PC-9 (cell line): ENCODE measurements around the gene MRPL54. TPM values are rescaled to one million over a fixed set of nuclear protein-coding genes. Genes with fewer than 3 reads are reported as not detected.

ENCODE experiments used
- BruUV-seq: library from RNA; stranded (reverse); fragments of 400-500 nt; replicated peaks from 2 replicates; lab custom pipeline; 2021; lab: Mats Ljungman, UMichigan
- CTCF ChIA-PET: fragments of 300-600 bp; sonication (Branson Sonifier 250); formaldehyde crosslinking; loops from one replicate; lab custom pipeline; 2022; ENCODE audit warnings: antibody characterized with exemption; lab: Charles Lee
- POLR2A ChIA-PET: fragments of 300-600 bp; sonication (Branson Sonifier 250); formaldehyde crosslinking; loops from one replicate; lab custom pipeline; 2022; ENCODE audit warnings: antibody characterized with exemption; ENCODE audit not compliant: unreplicated experiment; lab: Charles Lee
- DNase-seq, 2 experiments: peaks; one replicate each; pipeline versions ENCODE4 v3.0.0 to v3.0.0-alpha.2; 2015 to 2022; ENCODE audit warnings: mixed read lengths in 1 of 2
- H2AFZ ChIP-seq: fragments of 200-600 bp; sonication (generic); 2 replicates; pipeline ENCODE4 v1.8.1; 2017; ENCODE audit warnings: antibody characterized with exemption
- H3F3A ChIP-seq: fragments of 200-600 bp; sonication (generic); 2 replicates; pipeline ENCODE4 v1.8.1; 2017; ENCODE audit warnings: antibody characterized with exemption, mild to moderate bottlenecking, low read depth; ENCODE audit not compliant: insufficient read depth
- H3K27ac ChIP-seq: fragments of 200-600 bp; sonication (generic); 2 replicates; pipeline ENCODE4 v1.6.1; 2016; ENCODE audit warnings: mixed run types
- H3K27me3 ChIP-seq: fragments of 200-600 bp; sonication (generic); 2 replicates; pipeline ENCODE4 v1.6.1; 2016; ENCODE audit warnings: low read depth, mixed run types; ENCODE audit not compliant: insufficient read depth
- H3K36me3 ChIP-seq: fragments of 200-600 bp; sonication (generic); 2 replicates; pipeline ENCODE4 v1.6.1; 2016; ENCODE audit warnings: low read depth, mixed run types
- H3K4me1 ChIP-seq: fragments of 200-600 bp; sonication (generic); replicated peaks from 2 replicates; pipeline ENCODE4 v1.6.1; 2016; ENCODE audit warnings: mixed run types; ENCODE audit not compliant: insufficient read depth
- H3K4me2 ChIP-seq: fragments of 200-600 bp; sonication (generic); 2 replicates; pipeline ENCODE4 v1.6.1; 2017; ENCODE audit warnings: mixed run types
- H3K4me3 ChIP-seq: fragments of 200-600 bp; sonication (generic); 2 replicates; pipeline ENCODE4 v1.6.1; 2016; ENCODE audit warnings: mixed run types
- H3K79me2 ChIP-seq: fragments of 200-600 bp; sonication (generic); 2 replicates; pipeline ENCODE4 v1.6.1; 2017; ENCODE audit warnings: low read depth, mixed run types
- H3K9me2 ChIP-seq: fragments of 200-600 bp; sonication (generic); 2 replicates; pipeline ENCODE4 v1.8.1; 2017; ENCODE audit warnings: mild to moderate bottlenecking; ENCODE audit not compliant: insufficient read depth
- H3K9me3 ChIP-seq: fragments of 200-600 bp; sonication (generic); 2 replicates; pipeline ENCODE4 v1.8.1; 2016; ENCODE audit warnings: low read depth; ENCODE audit not compliant: insufficient read depth
- H4K20me1 ChIP-seq: fragments of 200-600 bp; sonication (generic); 2 replicates; pipeline ENCODE4 v1.8.1; 2017; ENCODE audit not compliant: insufficient read depth
- EZH2 ChIP-seq: fragments of 200-600 bp; sonication (generic); IDR thresholded peaks from 2 replicates; pipeline ENCODE4 v1.8.0; 2017; ENCODE audit warnings: antibody characterized with exemption, low read depth
- intact Hi-C: fragments of 100-400 bp; cut with micrococcal nuclease; formaldehyde crosslinking; loops from one replicate; pipeline ENCODE4 v1.10.0; 2022; ENCODE audit not compliant: unreplicated experiment
- total RNA-seq: library from RNA; stranded (reverse); gene quantifications from 2 replicates; pipeline ENCODE4 v1.2.3, GENCODE V29; 2021
- TF ChIP-seq, protein P1 (sequence below): fragments of 200-600 bp; sonication (generic); conservative IDR thresholded peaks from 2 replicates; pipeline ENCODE4 v1.6.1; 2017; ENCODE audit warnings: mixed run types, antibody characterized with exemption, mild to moderate bottlenecking, moderate library complexity

The MRPL54 gene
- total RNA-seq, 1 experiment from 2014 or later, result 31.6 TPM

DNA sequence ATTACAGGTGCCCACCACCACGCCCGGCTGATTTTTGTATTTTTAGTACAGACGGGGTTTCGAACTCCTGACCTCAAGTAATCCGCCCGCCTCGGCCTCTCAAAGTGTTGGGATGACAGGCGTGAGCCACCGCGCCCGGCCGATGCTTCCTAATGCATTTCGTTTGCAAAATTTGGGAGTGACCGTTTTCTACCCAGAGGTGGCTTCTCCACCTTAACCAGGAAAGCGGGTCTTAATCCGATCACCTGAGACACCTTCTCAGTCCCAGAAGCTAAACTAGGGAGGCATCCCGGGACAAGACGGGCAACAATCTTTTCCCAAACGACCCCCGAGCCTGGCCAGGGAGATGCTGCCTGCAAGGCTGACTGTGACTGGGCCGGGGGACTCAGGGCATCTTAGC lies 38.5 kb downstream of the MRPL54 start:
- no TSS peak for BruUV-seq
- TF ChIP-seq EZH2, result no peak
- TF ChIP-seq, protein P1, sequence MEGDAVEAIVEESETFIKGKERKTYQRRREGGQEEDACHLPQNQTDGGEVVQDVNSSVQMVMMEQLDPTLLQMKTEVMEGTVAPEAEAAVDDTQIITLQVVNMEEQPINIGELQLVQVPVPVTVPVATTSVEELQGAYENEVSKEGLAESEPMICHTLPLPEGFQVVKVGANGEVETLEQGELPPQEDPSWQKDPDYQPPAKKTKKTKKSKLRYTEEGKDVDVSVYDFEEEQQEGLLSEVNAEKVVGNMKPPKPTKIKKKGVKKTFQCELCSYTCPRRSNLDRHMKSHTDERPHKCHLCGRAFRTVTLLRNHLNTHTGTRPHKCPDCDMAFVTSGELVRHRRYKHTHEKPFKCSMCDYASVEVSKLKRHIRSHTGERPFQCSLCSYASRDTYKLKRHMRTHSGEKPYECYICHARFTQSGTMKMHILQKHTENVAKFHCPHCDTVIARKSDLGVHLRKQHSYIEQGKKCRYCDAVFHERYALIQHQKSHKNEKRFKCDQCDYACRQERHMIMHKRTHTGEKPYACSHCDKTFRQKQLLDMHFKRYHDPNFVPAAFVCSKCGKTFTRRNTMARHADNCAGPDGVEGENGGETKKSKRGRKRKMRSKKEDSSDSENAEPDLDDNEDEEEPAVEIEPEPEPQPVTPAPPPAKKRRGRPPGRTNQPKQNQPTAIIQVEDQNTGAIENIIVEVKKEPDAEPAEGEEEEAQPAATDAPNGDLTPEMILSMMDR, result no peak
- no peak overlapping the region for H3K4me2 ChIP-seq

DNA sequence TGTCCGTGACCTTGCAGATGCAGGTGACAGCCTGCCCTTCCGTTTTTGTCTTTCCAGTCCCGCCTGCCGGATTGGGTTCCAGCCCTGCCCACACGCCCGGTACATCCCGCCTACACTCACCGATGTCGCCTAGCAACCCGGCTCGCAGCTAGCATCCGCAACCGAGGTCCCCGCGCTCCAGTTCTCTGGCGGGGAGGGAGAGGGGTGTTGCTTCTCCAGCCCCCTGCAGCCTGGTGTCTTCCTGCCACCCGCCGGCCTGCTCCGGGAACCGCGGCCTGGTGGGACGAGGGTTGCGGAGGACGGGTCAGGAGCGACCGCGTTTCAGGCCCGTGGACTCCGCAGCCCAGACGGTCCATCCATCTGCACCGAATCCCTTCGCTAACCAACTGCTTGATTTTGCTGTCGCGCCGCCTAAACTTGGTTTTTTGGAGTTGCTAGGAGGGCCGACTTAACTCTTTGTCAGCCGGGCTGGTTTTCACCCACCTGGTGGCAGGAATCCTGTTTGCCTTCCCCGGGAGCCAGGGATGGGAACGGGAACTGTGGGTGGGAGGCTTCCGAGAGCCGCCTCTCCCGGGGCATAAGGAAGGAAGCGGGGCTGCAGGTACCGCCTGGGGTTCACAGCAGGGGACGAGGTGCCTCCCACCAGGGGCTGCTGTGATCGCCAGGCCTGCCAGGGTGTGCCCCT lies 39.1 kb downstream of the MRPL54 start:
- Histone ChIP-seq H3K9me3 (no peaks in the 10 kb centered on the region), H3K9me2 (no peaks in the 10 kb centered on the region), H3K4me2 (no peak overlapping the region), H3F3A (no peaks in the 10 kb centered on the region), H3K27ac (no peak overlapping the region), H3K27me3 (peaks cover 9% of the 10 kb centered on the region), H3K4me3 (no peak overlapping the region), H4K20me1 (no peaks in the 10 kb centered on the region), H3K79me2 (no peaks in the 10 kb centered on the region), H3K4me1 (no peaks in the 10 kb centered on the region), H2AFZ (no peak overlapping the region), H3K36me3 (no peaks in the 10 kb centered on the region)
- no peak for DNase-seq
- ChIA-PET POLR2A (no interaction called here), CTCF (no interaction called here)
- no peak for TF ChIP-seq EZH2
- TF ChIP-seq, protein P1, result no peak
- intact Hi-C loops, result no loop called here
- BruUV-seq, result no TSS peak

More for the DNA sequence above, 38.5 kb downstream of the MRPL54 start:
- no peaks in the 10 kb centered on the region for H3F3A ChIP-seq
- H3K9me3 ChIP-seq, result no peaks in the 10 kb centered on the region
- peaks cover 9% of the 10 kb centered on the region for H3K27me3 ChIP-seq
- no peak for DNase-seq
- POLR2A ChIA-PET, result no interaction called here
- H3K36me3 ChIP-seq, result no peaks in the 10 kb centered on the region
- H3K4me1 ChIP-seq, result no peaks in the 10 kb centered on the region
- H2AFZ ChIP-seq, result no peak overlapping the region
- H4K20me1 ChIP-seq, result no peaks in the 10 kb centered on the region
- H3K9me2 ChIP-seq, result no peaks in the 10 kb centered on the region
- CTCF ChIA-PET, result no interaction called here
- H3K27ac ChIP-seq, result no peak overlapping the region
- H3K79me2 ChIP-seq, result no peaks in the 10 kb centered on the region
- intact Hi-C loops, result no loop called here
- H3K4me3 ChIP-seq, result no peak overlapping the region

DNA sequence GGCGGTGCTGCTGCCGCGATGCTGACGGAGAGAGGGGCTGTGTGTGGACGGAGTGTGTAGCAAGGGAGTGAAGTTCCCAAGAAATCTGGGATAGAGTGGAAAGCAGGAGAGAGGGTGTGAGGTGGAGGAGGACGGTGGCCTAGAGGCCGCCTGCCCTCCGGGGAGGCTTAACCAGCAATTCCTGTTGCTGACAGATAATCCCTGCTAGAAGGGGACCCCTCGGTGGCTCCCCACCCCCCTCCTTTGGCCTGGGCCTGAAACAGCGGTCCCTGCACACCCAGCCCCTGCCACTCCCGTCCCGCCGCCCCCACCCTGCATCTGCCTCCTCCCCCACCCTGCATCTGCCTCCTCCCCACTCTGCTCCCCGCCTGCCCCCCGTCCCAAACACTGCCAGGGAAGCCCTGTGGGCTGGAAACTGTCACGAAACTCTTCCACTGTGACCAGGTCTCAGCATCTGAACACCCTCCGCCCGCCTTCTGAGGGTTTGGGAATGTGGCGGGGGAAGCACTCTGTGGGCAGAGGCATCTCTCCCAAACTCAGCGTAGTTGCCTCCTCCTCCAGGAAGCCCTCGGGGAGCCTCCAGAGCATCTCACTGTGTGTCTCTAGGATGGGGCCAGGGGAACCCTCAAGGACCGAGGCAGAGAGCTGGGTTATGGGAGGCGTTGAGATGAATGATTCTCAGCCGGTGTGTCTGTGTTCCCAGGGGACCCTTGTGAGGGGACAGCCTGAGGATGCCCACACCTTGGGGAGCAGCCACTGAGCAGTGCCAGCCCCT lies 40.8 kb downstream of the MRPL54 start:
- no peaks in the 10 kb centered on the region for H3K4me1 ChIP-seq
- H4K20me1 ChIP-seq, result no peaks in the 10 kb centered on the region
- H3K79me2 ChIP-seq, result no peaks in the 10 kb centered on the region
- ChIA-PET CTCF (no interaction called here), POLR2A (no interaction called here)
- H3F3A ChIP-seq, result peaks cover 4% of the 10 kb centered on the region; the same call in 1 of the 2 replicates
- H3K27me3 ChIP-seq, result peaks cover 9% of the 10 kb centered on the region
- no peak overlapping the region for H3K4me2 ChIP-seq
- no peak for DNase-seq
- no peak for TF ChIP-seq EZH2
- TF ChIP-seq, protein P1, result no peak
- no peaks in the 10 kb centered on the region for H3K9me3 ChIP-seq
- no peaks in the 10 kb centered on the region for H3K36me3 ChIP-seq
- no peak overlapping the region for H2AFZ ChIP-seq
- intact Hi-C loops, result no loop called here
- H3K9me2 ChIP-seq, result no peaks in the 10 kb centered on the region
- H3K27ac ChIP-seq, result no peak overlapping the region
- BruUV-seq, result no TSS peak
- H3K4me3 ChIP-seq, result no peak overlapping the region
